OCI-LY3 (cell line): ENCODE results near the gene EPC1.
A peak's percentile ranks its signal among the peaks of the same experiment; 100 is the strongest.

ENCODE experiments used
- H2AFZ ChIP-seq: fragments of 200-600, 300-600 bp; shearing (Covaris generic); 2 replicates; pipeline ENCODE4 v1.6.0; 2014; ENCODE audit warnings: antibody characterized with exemption, low read depth, low read length
- H3K27ac ChIP-seq: fragments of 200-600, 300-600 bp; sonication (generic); 2 replicates; pipeline ENCODE4 v1.5.1; 2014; ENCODE audit warnings: mild to moderate bottlenecking, low read length, moderate library complexity, mixed read lengths
- H3K27me3 ChIP-seq: fragments of 200-600, 300-600 bp; sonication (generic); 2 replicates; pipeline ENCODE4 v1.6.1; 2014; ENCODE audit warnings: low read depth, low read length, mixed read lengths
- H3K36me3 ChIP-seq: fragments of 200-600, 300-600 bp; sonication (generic); replicated peaks from 2 replicates; pipeline ENCODE3; 2014; ENCODE audit warnings: low read depth, low read length, mixed read lengths
- H3K4me1 ChIP-seq: fragments of 300-600, 200-600 bp; sonication (generic); 2 replicates; pipeline ENCODE4 v1.6.1; 2014; ENCODE audit warnings: low read length, mixed read lengths
- H3K4me2 ChIP-seq: fragments of 200-600, 300-600 bp; sonication (generic); 2 replicates; pipeline ENCODE4 v1.6.1; 2014; ENCODE audit warnings: low read length, mixed read lengths
- H3K4me3 ChIP-seq: fragments of 300-600, 200-600 bp; sonication (generic); 2 replicates; pipeline ENCODE4 v1.5.1; 2014; ENCODE audit warnings: antibody characterized with exemption, mild to moderate bottlenecking, low read length, moderate library complexity
- H3K79me2 ChIP-seq: fragments of 300-600, 200-600 bp; shearing (Covaris generic); 2 replicates; pipeline ENCODE4 v1.6.1; 2014; ENCODE audit warnings: mild to moderate bottlenecking, low read length, mixed read lengths
- H3K9ac ChIP-seq: fragments of 300-600, 200-600 bp; shearing (Covaris generic); 2 replicates; pipeline ENCODE4 v1.6.0; 2014; ENCODE audit warnings: mild to moderate bottlenecking, low read length, moderate library complexity
- H3K9me3 ChIP-seq: fragments of 200-600, 300-600 bp; shearing (Covaris generic); 2 replicates; pipeline ENCODE4 v1.6.1; 2014; ENCODE audit warnings: low read length, mixed read lengths; ENCODE audit not compliant: insufficient read depth
- H4K20me1 ChIP-seq: fragments of 200-600, 300-600 bp; sonication (generic); 2 replicates; pipeline ENCODE4 v1.6.1; 2016; ENCODE audit warnings: low read length, mixed read lengths; ENCODE audit not compliant: insufficient read depth
- EZH2phosphoT487 ChIP-seq: fragments of 200-600 bp; shearing (Covaris generic); IDR thresholded peaks from 2 replicates; pipeline ENCODE4 v1.6.1; 2018; ENCODE audit warnings: antibody characterized with exemption, mixed run types, low read depth
- TF ChIP-seq, protein P1 (sequence below): fragments of 200-600, 300-600 bp; sonication (generic); IDR thresholded peaks from 2 replicates; pipeline ENCODE4 v1.5.1; 2014; ENCODE audit warnings: antibody characterized with exemption, low read length, low read depth

EPC1 gene

DNA sequence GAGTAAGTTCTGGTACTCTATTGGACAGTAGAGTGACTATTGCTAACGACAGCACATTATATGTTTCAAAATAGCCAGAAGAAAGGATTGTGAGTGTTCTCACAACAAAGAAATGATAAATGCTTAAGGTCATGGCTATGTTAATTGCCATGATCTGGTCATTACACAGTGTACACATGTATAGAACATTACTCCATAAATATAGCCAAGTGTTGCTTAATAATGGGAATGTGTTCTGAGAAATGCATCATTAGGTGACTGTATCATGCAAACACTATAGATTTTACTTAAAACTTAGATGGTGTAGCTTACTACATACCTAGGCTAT is 19.6 kb downstream of the EPC1 start:
- H3K9ac ChIP-seq, result no peak overlapping the region
- peaks cover 99% of the 10 kb centered on the region for H3K79me2 ChIP-seq
- no peak overlapping the region for H2AFZ ChIP-seq
- H3K27ac ChIP-seq, result no peak overlapping the region
- H3K9me3 ChIP-seq, result no peaks in the 10 kb centered on the region
- TF ChIP-seq EZH2phosphoT487, result no peak
- TF ChIP-seq, protein P1, sequence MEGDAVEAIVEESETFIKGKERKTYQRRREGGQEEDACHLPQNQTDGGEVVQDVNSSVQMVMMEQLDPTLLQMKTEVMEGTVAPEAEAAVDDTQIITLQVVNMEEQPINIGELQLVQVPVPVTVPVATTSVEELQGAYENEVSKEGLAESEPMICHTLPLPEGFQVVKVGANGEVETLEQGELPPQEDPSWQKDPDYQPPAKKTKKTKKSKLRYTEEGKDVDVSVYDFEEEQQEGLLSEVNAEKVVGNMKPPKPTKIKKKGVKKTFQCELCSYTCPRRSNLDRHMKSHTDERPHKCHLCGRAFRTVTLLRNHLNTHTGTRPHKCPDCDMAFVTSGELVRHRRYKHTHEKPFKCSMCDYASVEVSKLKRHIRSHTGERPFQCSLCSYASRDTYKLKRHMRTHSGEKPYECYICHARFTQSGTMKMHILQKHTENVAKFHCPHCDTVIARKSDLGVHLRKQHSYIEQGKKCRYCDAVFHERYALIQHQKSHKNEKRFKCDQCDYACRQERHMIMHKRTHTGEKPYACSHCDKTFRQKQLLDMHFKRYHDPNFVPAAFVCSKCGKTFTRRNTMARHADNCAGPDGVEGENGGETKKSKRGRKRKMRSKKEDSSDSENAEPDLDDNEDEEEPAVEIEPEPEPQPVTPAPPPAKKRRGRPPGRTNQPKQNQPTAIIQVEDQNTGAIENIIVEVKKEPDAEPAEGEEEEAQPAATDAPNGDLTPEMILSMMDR, result no peak
- no peak overlapping the region for H3K4me3 ChIP-seq
- H4K20me1 ChIP-seq, result peaks cover 84% of the 10 kb centered on the region
- H3K4me1 ChIP-seq, result peaks cover 17% of the 10 kb centered on the region
- H3K36me3 ChIP-seq, result peaks cover 3% of the 10 kb centered on the region
- H3K27me3 ChIP-seq, result no peaks in the 10 kb centered on the region
- no peak overlapping the region for H3K4me2 ChIP-seq

- Histone ChIP-seq H3K4me1 (peaks cover 23% of the 10 kb centered on the region), H3K27me3 (no peaks in the 10 kb centered on the region), H3K79me2 (peaks cover 97% of the 10 kb centered on the region), H3K4me2 (no peak overlapping the region), H4K20me1 (peaks cover 84% of the 10 kb centered on the region), H3K9ac (no peak overlapping the region), H2AFZ (no peak overlapping the region), H3K36me3 (peaks cover 3% of the 10 kb centered on the region), H3K27ac (no peak overlapping the region), H3K4me3 (no peak overlapping the region), H3K9me3 (no peaks in the 10 kb centered on the region)
- TF ChIP-seq, protein P1, result no peak
- TF ChIP-seq EZH2phosphoT487, result no peak
Measured at GRCh38 chr10:32326680-32327363, 20.1 kb downstream of the EPC1 start.

- H3K79me2 ChIP-seq, result peaks cover 98% of the 10 kb centered on the region
- TF ChIP-seq, protein P1, result no peak
- TF ChIP-seq EZH2phosphoT487, result no peak
- H3K9ac ChIP-seq, result no peak overlapping the region
- no peaks in the 10 kb centered on the region for H3K27me3 ChIP-seq
- no peak overlapping the region for H2AFZ ChIP-seq
- H3K4me2 ChIP-seq, result no peak overlapping the region
- no peaks in the 10 kb centered on the region for H3K9me3 ChIP-seq
- peaks cover 81% of the 10 kb centered on the region for H4K20me1 ChIP-seq
- peaks cover 3% of the 10 kb centered on the region for H3K36me3 ChIP-seq
- H3K27ac ChIP-seq, result no peak overlapping the region
- no peak overlapping the region for H3K4me3 ChIP-seq
- peaks cover 30% of the 10 kb centered on the region for H3K4me1 ChIP-seq
Measured at GRCh38 chr10:32326119-32326518, 20.8 kb downstream of the EPC1 start.

- Histone ChIP-seq H4K20me1 (peaks cover 66% of the 10 kb centered on the region), H3K79me2 (peaks cover 98% of the 10 kb centered on the region), H3K27ac (no peak overlapping the region), H3K4me1 (peaks cover 45% of the 10 kb centered on the region), H3K36me3 (no peaks in the 10 kb centered on the region), H3K4me3 (no peak overlapping the region), H3K9ac (no peak overlapping the region), H3K9me3 (no peaks in the 10 kb centered on the region), H2AFZ (no peak overlapping the region), H3K27me3 (no peaks in the 10 kb centered on the region), H3K4me2 (peak overlapping the region; percentile 48)
- TF ChIP-seq, protein P1, result no peak
- no peak for TF ChIP-seq EZH2phosphoT487
Measured at GRCh38 chr10:32323051-32323450, 23.9 kb downstream of the EPC1 start.
